BE2C (cell line): Measurements from ENCODE around the gene PARD3B.

Experiments used
- DNase-seq: peaks from one replicate; pipeline ENCODE4 v3.0.0-alpha.2; 2020
- H3K27me3 ChIP-seq: fragments of 250-450 bp; sonication (Bioruptor Pico); 2 replicates; pipeline ENCODE4 v1.5.1; 2020; ENCODE audit warnings: mild to moderate bottlenecking
- H3K36me3 ChIP-seq: fragments of 250-450 bp; sonication (Bioruptor Pico); 2 replicates; pipeline ENCODE4 v1.5.1; 2020; ENCODE audit warnings: mild to moderate bottlenecking
- H3K4me1 ChIP-seq: fragments of 250-450 bp; sonication (Bioruptor Pico); 2 replicates; pipeline ENCODE4 v1.5.1; 2020
- H3K4me3 ChIP-seq: 2 replicates; pipeline ENCODE4 v1.5.1; 2011; ENCODE audit warnings: low read depth, low read length
- H3K9me3 ChIP-seq: fragments of 250-450 bp; sonication (Bioruptor Pico); 2 replicates; pipeline ENCODE4 v1.5.1; 2020
- CTCF ChIP-seq: IDR thresholded peaks from 2 replicates; pipeline ENCODE4 v1.5.1; 2012; ENCODE audit warnings: mild to moderate bottlenecking, low read depth, low read length

Gene PARD3B

GRCh38 chr2:204505488-204505887 is 39.8 kb upstream of the PARD3B start:
- H3K9me3 ChIP-seq = no peaks in the 10 kb centered on the region
- no peak for DNase-seq
- H3K4me1 ChIP-seq = no peaks in the 10 kb centered on the region
- no peaks in the 10 kb centered on the region for H3K27me3 ChIP-seq
- TF ChIP-seq CTCF = no peak
- H3K4me3 ChIP-seq = no peak overlapping the region
- no peaks in the 10 kb centered on the region for H3K36me3 ChIP-seq

DNA sequence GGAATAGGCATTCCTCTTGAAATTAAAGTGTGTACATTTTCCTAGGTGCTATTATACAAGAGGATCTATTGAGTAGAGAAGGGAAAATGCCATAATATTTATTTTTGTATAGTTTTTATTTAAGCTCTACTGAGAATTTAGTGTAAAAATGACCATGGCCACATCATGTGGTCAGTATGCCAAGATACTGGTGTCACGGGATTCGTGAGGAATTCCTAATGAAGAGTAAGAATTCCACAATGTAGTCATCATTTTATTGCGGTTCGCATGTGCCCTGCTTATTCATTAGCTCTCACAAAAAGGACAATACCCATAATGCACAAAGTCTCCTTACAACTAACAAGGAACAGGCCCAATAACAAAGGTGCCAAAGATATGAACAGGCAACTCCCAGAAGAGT is 39.3 kb upstream of the PARD3B start:
- Histone ChIP-seq H3K27me3 (no peaks in the 10 kb centered on the region), H3K4me3 (no peak overlapping the region), H3K36me3 (no peaks in the 10 kb centered on the region), H3K9me3 (no peaks in the 10 kb centered on the region), H3K4me1 (no peaks in the 10 kb centered on the region)
- no peak for DNase-seq
- no peak for TF ChIP-seq CTCF

DNA sequence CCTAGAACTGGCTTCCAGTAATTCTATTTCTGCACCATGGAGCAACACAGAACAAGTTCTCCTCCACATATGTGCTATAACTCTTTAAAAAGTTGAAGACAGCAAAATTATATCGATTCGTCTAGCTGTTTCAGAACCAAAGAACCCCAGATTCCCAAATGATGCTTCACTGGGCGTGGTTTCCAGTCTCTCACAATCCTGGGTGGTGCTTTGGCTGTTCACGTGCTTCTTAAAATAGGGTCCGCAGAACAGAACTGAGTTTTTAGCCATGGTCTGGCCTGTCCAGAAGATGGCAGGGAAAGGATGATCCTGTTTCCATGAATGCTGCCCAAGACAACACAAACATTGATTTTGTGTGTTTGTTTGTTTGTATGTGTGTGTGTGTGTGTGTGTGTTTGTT is 37.6 kb upstream of the PARD3B start:
- Histone ChIP-seq H3K36me3 (no peaks in the 10 kb centered on the region), H3K9me3 (no peaks in the 10 kb centered on the region), H3K27me3 (no peaks in the 10 kb centered on the region), H3K4me1 (no peaks in the 10 kb centered on the region), H3K4me3 (no peak overlapping the region)
- no peak for DNase-seq
- TF ChIP-seq CTCF = no peak

DNA sequence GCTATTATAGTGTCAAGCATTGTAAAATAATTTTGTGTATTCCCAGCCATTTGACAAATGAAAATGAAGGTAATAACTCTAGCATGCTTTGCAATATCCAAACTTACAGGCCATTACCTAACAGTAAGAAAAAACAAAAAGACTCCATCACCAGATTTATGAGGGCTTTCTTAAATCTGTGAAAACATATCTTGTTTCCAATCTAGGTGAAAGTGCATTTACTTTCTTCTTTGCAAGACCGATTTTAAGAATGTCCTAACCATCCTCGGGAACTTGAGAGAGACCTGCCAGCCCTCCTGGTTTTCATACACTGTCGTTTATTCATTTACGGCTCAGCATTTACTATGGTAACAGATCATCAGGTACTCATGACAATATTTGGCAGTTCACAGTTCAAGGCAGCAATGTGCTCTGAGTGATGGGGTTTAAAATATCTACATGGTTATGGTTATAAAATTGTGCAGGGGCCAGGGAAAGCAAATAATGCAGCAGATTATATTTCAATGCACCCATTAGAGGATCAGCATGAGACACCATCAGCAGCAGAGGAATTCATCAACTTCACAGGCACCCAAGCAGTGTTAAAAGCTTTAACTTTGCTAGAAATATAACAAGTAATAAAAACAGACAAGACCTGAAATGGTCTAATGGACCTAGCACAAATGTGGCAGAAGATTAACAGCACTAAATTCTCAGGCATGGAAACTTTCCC is 34.4 kb upstream of the PARD3B start:
- no peak for TF ChIP-seq CTCF
- H3K36me3 ChIP-seq = no peaks in the 10 kb centered on the region
- no peak overlapping the region for H3K4me3 ChIP-seq
- no peak for DNase-seq
- no peaks in the 10 kb centered on the region for H3K27me3 ChIP-seq
- H3K9me3 ChIP-seq = no peaks in the 10 kb centered on the region
- H3K4me1 ChIP-seq = no peaks in the 10 kb centered on the region

GRCh38 chr2:204514439-204514838 is 30.8 kb upstream of the PARD3B start:
- no peak for DNase-seq
- Histone ChIP-seq H3K4me1 (no peaks in the 10 kb centered on the region), H3K36me3 (no peaks in the 10 kb centered on the region), H3K9me3 (no peaks in the 10 kb centered on the region), H3K4me3 (no peak overlapping the region), H3K27me3 (no peaks in the 10 kb centered on the region)
- no peak for TF ChIP-seq CTCF

GRCh38 chr2:204515416-204515815 is 29.9 kb upstream of the PARD3B start:
- Histone ChIP-seq H3K36me3 (no peaks in the 10 kb centered on the region), H3K4me1 (no peaks in the 10 kb centered on the region), H3K4me3 (no peak overlapping the region), H3K9me3 (no peaks in the 10 kb centered on the region), H3K27me3 (no peaks in the 10 kb centered on the region)
- DNase-seq = no peak
- TF ChIP-seq CTCF = no peak
